GM13977 (cell line): ENCODE results near the gene GOLGA8S.
"Not testable (repeated sequence)": the region's sequence is repeated elsewhere in the genome, so short reads cannot be mapped to it uniquely, and the experiment has no call there.

ENCODE experiments used
- DNase-seq: peaks from one replicate; pipeline ENCODE4 v3.0.0; 2012; ENCODE audit warnings: low spot score
- in situ Hi-C: fragments of 300-500 bp; cut with MboI; formaldehyde crosslinking; loops from one replicate; pipeline ENCODE4 v1.12.0; 2022; ENCODE audit warnings: low sequenced_read_pairs, low pct_unique_long_range_greater_than_20kb, mixed read lengths, inconsistent platforms; ENCODE audit not compliant: unreplicated experiment
- TF ChIP-seq, protein P1 (sequence below): IDR thresholded peaks from 2 replicates; pipeline ENCODE4 v1.5.1; 2012; ENCODE audit warnings: mild to moderate bottlenecking, control low read depth; ENCODE audit not compliant: insufficient read depth; ENCODE audit errors: extremely low read depth, missing control alignments

Gene GOLGA8S

GRCh38 chr15:23354448-23354847, at the start of gene GOLGA8S:
Gene GOLGA8S, plus strand, starts transcription at chr15:23354748. Its CDS starts 62 bp downstream, at chr15:23354810.
- DNase-seq, in situ Hi-C loops: not testable (repeated sequence)

DNA sequence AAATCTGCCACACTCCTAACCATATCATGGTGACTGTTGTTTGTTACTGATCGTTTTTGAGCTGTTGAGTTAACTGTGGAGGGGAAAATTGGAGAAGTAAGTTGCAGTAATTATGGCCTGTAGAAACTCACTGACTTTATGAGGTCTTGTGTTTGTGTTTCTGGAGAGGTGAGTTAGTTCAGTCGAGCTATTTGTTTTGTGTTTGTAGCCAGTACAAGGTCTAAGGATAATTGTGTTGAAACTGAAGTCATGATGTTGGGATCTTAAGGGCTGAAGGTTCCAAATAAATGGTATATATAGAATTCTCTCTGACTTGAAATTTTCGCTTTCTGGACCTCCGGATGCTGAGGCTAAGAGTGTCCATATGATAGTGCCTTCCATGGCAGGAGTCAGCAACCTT, 49.7 kb upstream of the GOLGA8S start:
- in situ Hi-C loops, DNase-seq: not testable (repeated sequence)

DNA sequence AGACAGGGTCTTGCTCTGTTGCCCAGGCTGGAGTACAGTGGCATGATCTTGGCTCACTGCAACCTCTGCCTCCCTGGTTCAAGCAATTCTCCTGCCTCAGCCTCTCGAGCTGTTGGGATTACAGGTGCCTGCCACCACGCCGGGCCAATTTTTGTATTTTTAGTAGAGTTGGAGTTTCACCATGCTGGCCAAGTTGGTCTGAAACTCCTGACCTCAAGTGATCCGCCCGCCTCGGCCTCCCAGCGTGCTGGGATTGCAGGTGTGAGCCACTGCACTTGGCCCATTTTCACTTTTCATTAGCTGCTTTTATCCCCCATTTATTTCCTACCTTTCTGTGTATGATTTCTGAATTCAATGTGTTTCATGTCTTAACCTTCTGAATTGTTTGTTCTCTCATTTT, 48.6 kb upstream of the GOLGA8S start:
- DNase-seq, in situ Hi-C loops: not testable (repeated sequence)

- in situ Hi-C loops, DNase-seq: not testable (repeated sequence)
These were observed 43.3 kb upstream of the GOLGA8S start for GRCh38 chr15:23311233-23311632.

DNA sequence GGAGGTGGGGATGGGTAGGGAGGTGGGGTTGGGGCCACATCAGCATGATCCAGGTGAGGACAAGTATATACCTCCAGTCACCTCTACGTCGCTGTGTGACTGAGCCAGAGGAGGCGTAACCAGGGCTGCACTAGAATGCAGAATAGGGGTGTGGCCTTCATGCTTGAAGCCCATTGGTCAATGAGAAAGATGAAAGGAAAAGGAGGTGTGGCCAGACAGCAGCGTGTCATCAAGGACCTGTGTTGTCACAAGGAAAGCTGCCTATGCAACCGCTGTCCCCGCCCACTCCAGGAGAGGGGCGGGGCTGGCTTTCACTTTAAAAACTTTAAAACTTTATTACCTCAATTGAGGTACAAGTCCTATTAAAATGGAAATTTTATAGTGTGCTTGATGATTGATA, 20.5 kb upstream of the GOLGA8S start, which contains the start of gene GOLGA6L26:
GOLGA6L26 (minus strand) TSS at position 101 of the 400 bp plus-strand sequence; CDS start at position 40, 61 bp downstream.
- in situ Hi-C loops, DNase-seq: not testable (repeated sequence)

- in situ Hi-C loops, DNase-seq: not testable (repeated sequence)
These were observed 8.1 kb downstream of the GOLGA8S start for GRCh38 chr15:23362622-23363021.

- in situ Hi-C loops = not testable (repeated sequence)
These were observed 9.7 kb downstream of the GOLGA8S start for GRCh38 chr15:23364261-23364660.

GRCh38 chr15:23370578-23370977, 16.0 kb downstream of the GOLGA8S start:
- TF ChIP-seq, protein P1, sequence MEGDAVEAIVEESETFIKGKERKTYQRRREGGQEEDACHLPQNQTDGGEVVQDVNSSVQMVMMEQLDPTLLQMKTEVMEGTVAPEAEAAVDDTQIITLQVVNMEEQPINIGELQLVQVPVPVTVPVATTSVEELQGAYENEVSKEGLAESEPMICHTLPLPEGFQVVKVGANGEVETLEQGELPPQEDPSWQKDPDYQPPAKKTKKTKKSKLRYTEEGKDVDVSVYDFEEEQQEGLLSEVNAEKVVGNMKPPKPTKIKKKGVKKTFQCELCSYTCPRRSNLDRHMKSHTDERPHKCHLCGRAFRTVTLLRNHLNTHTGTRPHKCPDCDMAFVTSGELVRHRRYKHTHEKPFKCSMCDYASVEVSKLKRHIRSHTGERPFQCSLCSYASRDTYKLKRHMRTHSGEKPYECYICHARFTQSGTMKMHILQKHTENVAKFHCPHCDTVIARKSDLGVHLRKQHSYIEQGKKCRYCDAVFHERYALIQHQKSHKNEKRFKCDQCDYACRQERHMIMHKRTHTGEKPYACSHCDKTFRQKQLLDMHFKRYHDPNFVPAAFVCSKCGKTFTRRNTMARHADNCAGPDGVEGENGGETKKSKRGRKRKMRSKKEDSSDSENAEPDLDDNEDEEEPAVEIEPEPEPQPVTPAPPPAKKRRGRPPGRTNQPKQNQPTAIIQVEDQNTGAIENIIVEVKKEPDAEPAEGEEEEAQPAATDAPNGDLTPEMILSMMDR = no peak
- DNase-seq = no peak
- in situ Hi-C loops = no loop called here

More at GRCh38 chr15:23364261-23364660, 9.7 kb downstream of the GOLGA8S start:
- DNase-seq = not testable (repeated sequence)

- DNase-seq, in situ Hi-C loops: not testable (repeated sequence)
These were observed 16.6 kb downstream of the GOLGA8S start for GRCh38 chr15:23371134-23371533.

DNA sequence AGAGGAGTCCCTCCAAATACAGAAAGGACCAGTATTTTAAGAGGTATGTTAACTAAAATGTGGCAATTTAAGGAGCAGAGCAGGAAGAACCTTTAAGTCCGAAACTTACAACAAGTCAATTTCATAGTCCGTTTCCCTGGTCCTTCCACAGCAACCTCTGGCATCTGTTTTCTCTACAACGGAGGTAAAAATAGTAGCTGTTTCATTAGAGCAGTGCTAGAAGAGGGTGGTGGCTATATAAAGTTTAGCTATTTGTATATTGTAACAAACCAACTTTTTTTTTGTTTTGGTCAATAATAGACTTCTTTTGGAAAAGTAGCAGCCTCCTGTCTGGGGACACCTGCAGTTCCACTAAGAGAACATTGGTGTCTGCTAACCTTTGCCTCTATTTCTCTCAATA, 17.3 kb downstream of the GOLGA8S start:
- in situ Hi-C loops, DNase-seq: not testable (repeated sequence)

- TF ChIP-seq, protein P1 = no peak
- in situ Hi-C loops = no loop called here
- DNase-seq = no peak
These were observed 17.7 kb downstream of the GOLGA8S start for GRCh38 chr15:23372284-23372683.

DNA sequence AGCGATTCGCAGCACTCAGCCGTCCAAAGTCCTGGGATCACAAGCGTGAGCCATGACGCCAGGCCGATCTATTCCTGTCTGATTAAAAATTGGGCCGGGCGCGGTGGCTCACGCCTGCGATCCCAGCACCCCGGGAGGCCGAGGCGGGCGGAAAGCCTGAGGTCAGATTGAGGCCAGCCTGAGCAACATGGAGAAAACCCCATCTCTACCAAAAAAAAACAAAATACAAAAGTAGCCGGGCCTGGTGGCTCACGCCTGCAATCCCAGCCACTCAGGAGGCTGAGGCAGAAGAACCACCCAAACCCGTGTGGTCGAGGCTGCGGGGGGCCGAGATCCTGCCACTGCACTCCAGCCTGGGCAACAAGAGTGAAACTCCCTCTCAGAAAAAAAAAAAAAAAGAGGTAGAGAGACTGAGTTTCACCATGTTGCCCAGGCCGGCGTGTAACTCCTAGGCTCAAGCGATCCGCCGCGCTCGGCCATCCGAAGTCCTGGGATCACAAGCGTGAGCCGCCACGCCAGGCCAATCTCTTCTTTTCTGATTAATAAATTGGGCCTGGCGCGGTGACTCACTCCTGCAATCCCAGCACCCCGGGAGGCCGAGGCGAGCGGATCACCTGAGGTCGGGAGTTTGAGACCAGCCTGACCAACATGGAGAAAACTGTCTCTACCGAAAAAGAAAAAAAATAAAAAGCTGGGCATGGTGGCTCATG, 18.5 kb downstream of the GOLGA8S start:
- in situ Hi-C loops = not testable (repeated sequence)

GRCh38 chr15:23374226-23374625, 19.7 kb downstream of the GOLGA8S start:
- DNase-seq, in situ Hi-C loops: not testable (repeated sequence)

More for the DNA sequence above, 18.5 kb downstream of the GOLGA8S start:
- not testable (repeated sequence) for DNase-seq

- in situ Hi-C loops, DNase-seq: not testable (repeated sequence)
These were observed 24.4 kb downstream of the GOLGA8S start for GRCh38 chr15:23378946-23379345.

DNA sequence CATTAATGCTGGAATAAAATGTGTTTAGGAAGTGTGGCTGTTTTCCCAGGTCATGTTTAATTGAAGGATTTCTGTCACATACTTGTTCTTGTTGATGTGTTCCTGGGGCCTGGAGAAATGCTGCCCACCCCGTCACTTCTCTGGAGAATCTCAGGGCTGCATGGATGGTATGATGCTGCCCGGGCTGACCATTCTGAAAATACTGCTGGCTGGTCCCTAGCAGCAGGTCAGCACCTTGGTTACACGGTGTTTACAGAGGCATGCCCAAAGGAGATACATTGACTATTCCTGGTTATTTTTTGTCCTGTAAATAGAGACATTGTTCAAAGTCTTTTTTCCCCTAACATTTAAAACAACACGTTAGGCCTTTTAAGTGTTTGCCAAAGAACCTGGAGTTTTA, 26.2 kb downstream of the GOLGA8S start:
- in situ Hi-C loops = not testable (repeated sequence)

DNA sequence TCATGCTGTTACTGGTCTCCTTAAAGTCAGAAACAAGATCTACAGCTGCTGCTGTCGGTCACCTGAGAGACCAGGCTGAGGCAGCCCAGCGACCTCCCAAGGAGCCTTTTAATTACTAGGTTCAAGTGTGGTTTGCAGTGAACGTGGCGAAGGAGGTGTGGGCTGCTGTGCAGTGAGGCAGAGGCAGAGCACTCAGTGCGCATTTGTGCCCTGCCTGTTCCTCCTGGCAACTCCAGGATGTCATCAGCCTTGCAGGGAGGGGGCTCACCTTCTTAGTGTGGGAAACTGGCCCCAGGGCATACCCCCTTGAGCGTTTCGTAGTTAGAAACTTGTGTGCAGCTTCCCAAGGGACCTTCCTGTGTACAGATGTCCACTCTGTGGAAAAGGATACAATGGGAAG, 26.6 kb downstream of the GOLGA8S start:
- DNase-seq, in situ Hi-C loops: not testable (repeated sequence)

More for the DNA sequence above, 26.2 kb downstream of the GOLGA8S start:
- DNase-seq = not testable (repeated sequence)
